ENCODE measurements around the gene IQCN. TPM values are rescaled to one million over a fixed set of nuclear protein-coding genes. Genes with fewer than 3 reads are reported as not detected.

The IQCN gene
- total RNA-seq, 1 experiment from 2014 or later: 0.74 TPM

GRCh38 chr19:18233224-18233825 lies 40.9 kb downstream of the IQCN start:
- DNase-seq (ENCODE audit: low read depth): peak; percentile 68

DNA sequence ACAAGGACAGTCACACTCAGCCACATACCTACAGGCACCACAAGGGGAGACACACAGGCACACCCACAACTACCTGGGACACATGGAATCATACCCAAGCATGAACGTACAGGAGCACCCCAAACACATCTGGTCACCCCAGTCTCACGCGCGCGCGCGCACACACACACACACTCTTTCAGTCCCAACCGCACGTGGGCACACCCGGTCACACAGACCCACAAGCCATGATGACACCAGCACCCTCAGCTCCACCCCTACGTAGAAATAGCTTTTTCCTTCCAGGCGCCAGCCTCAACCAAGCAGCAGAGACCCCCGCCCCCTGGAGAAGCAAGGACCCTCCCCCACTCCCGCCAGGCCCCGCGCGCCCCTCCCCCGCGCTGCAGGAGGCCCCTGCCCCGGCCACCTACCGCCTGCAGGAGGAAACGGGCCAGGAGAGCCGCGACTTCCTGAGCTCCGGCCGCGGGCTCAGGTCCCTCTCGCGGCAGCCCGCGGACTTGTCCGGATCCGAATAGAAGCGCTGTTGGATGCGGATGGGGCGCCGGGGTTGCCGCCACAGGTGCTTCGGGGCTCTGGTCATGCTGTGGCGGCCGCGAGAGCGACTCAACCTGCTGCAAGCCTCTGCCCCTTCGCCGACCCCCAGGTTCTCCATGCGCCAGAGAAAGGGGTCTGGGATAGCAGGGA lies 41.6 kb downstream of the IQCN start:
- DNase-seq (ENCODE audit: low read depth): no peak

DNA sequence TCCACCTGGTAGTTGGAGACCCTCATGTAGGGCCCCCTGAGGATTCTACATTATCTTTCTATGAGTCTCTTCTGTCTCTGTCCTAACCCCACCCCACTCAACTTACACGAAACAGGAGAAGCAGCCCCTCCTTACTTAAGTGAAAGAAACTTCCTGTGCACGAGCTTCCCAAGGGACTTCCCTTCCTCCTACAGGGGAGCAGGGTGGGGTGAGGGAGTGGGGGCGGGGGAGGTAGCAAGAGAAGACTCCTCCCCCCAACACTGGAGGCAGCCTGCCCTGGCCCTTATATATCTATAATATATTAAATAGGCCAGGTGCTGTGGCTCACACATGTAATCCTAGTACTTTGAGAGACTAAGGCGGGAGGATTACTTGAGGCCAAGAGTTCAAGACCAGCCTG lies 42.5 kb downstream of the IQCN start:
- DNase-seq (ENCODE audit: low read depth): no peak

DNA sequence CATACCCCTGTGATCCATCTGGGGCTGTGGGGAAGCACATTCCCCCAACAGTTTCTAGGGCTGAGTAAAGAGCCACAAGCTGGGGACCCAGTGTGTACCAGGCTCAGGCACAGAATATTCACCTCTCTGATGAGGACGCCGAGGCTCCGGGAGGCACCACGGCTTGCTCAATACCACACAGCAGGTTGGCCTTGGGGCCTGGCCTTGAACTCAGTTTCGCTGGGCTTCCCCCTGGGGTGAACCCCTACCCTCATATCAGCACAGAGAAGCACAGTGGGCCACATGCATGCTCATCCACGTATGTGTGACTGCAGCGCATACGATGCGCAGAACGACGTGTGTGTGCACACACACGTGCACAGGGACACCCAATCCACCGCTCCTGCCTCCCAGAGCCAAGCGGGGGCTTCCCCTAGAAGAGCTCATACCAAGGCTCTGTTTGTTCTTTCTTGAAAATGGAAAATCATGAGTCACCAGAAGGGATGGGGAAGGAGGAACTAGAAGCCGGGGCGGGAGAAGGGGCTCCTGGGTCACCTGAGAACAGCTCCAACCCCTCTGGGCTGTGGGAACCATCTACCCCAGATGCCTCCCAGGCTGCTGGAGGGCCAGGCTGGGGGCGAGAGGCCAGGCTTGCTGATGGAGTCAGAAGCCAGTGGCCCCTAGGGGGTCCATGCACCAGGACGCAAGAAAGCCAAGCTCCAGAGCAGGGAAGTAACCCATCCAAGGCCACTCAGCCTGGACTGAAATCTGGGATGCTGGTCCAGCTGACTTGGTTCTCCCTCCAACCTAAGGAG lies 43.1 kb downstream of the IQCN start:
- DNase-seq (ENCODE audit: low read depth): peak; percentile 57

DNA sequence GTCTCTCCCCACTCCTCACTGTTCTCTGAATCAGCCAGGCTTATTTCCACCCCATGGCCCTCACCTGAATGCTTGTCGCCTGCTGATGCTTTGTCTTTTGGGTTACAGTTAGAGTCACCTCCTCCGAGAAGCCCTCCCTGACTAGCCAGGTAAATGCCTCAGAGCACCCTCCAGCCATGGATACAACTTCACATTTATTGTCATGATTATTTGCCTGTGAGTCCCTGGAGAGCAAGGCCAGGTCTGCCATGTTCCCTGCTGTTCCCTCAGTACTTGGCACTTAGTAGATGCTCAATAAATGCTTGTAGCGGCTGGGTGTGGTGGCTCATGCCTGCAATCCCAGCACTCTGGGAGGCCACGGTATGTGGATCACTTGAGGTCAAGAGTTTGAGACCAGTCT lies 44.3 kb downstream of the IQCN start:
- no peak for DNase-seq (ENCODE audit: low read depth)

GRCh38 chr19:18229474-18229873 lies 44.8 kb downstream of the IQCN start:
- no peak for DNase-seq (ENCODE audit: low read depth)

GRCh38 chr19:18227781-18228271 lies 46.4 kb downstream of the IQCN start:
- DNase-seq (ENCODE audit: low read depth): no peak

- no peak for DNase-seq (ENCODE audit: low read depth)
These were observed 47.1 kb downstream of the IQCN start for GRCh38 chr19:18226956-18227780.

GRCh38 chr19:18225702-18226468 lies 48.4 kb downstream of the IQCN start, which contains the start of gene PDE4C:
PDE4C (minus strand) TSS chr19:18226438; CDS start chr19:18226415, 23 bp downstream.
- DNase-seq (ENCODE audit: low read depth): peak; percentile 44

GRCh38 chr19:18225355-18225701 lies 48.9 kb downstream of the IQCN start:
- DNase-seq (ENCODE audit: low read depth): no peak

DNA sequence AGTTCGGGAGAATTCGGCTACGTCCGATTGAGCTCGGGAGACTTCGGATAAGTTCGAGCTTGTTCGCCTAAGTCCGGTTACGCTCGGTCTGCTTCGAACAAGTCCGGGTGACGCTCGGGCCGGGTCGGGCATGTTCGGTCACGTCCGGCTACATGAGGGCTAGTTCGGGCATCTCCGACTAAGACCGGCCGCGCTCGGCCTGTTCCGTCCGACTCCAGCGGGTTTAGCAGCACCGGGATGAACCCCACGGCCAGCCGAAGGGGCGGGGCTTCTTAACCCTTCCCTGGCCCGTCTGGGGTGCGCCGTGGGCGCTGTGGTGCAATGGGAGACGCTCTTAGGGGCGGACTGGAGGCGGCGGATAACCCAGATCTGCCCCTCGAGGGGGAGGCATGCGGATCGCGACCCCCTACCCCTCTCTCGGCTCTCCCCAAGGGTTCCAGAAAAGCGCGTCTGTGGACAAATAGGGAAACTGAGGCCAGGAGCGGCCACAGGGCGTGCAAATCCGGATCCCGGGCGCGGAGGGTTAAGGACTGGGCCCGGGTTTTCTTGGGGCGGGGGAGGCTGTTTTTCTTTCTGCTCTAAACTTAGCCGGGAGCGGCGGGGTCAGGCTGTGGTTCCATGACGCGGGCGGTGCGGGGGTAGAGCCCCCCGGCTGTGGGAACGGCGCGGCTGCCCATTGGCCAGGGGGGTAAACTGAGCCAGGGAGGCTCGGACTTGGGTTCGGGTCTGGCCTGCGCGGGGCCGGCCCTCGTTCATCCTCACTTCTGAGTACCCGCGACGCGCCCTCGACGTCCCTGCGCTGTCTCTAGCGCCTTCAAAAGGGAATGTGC lies 49.5 kb downstream of the IQCN start:
- peak; percentile 99 for DNase-seq (ENCODE audit: low read depth)

DNA sequence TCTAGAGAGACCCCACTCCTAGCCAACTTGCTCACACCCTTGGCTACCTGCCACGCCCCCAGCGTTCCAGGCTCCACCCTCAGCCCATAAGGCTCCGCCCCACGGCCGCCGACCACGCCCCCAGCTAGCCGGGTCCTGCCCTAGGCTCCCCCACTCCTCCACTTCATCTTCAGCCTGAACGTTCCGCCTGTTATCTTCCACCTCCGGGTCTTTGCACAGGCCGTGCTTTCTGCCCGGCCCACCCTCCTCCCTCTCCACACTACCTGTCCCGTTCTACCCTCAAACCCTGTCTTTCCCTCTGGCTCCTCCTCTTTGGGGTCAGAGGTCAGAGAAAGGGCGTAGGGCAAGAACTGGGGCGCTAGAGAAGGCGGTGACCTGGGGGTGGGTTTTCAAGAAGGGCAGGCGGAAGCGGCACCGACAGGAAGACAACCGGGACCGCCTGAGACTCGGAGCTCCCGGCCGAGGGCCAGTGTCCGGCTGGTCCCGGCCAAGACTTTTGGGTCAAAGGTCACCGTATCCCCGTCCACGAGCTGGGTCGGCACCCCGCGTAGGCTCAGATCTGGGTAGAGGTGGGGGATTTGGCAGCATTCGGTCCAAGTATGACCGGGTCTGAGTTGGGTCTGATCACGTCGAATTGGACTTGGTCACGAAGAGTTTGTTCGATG lies 50.3 kb downstream of the IQCN start:
- DNase-seq (ENCODE audit: low read depth): peak; percentile 69

- DNase-seq (ENCODE audit: low read depth): no peak
These were observed 52.2 kb downstream of the IQCN start for GRCh38 chr19:18221815-18222725.

GRCh38 chr19:18220632-18221275 lies 53.5 kb downstream of the IQCN start:
- DNase-seq (ENCODE audit: low read depth): no peak

DNA sequence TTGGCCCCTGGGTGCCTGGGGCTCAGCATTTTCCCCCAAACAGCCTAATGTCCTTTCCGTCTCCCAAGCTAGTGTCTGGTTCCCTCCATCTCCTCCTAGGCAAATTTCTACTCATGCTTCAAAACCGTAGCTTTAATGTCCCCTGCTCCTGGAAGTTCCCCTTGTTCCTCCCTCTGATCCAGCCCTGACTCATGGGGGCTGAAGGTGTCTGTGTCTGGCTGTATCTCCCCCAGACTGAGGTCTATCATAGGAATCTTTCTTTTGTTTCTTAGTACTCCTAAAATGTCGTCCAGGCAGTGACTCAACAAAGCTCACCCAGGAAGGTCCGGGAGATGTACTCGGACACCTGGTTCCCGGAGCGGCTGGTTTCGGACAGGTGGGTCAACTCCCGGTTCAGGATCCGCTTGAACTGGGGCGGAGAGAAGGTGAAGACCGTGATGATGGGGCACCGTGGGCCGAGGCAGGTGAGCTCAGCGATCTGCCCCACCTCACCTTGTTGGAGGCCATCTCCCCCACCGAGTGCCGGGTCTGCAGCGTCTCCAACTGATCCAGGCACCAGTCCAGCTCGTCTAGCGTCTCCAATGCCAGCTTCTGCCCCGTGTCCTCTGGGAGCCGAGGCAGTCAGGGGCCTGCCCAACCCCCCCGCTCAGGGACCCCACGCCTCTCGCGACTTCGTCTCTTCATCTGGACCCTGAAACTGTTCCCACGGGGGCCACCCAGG lies 54.2 kb downstream of the IQCN start:
- peak; percentile 54 for DNase-seq (ENCODE audit: low read depth)

GRCh38 chr19:18218600-18218999 lies 55.7 kb downstream of the IQCN start:
- DNase-seq (ENCODE audit: low read depth): no peak

- no peak for DNase-seq (ENCODE audit: low read depth)
These were observed 56.1 kb downstream of the IQCN start for GRCh38 chr19:18218159-18218558.

Data from Daoy (cell line).